ENCODE results near the gene FCER1G. TPM values are rescaled to one million over a fixed set of nuclear protein-coding genes. Genes with fewer than 3 reads are reported as not detected.

The FCER1G gene
- total and polyA plus RNA-seq, 2 of the 8 experiments (the other 6 are each of a cell fraction or from before 2014, with no cell fraction given): 1.6 TPM; not detected in 1

DNA sequence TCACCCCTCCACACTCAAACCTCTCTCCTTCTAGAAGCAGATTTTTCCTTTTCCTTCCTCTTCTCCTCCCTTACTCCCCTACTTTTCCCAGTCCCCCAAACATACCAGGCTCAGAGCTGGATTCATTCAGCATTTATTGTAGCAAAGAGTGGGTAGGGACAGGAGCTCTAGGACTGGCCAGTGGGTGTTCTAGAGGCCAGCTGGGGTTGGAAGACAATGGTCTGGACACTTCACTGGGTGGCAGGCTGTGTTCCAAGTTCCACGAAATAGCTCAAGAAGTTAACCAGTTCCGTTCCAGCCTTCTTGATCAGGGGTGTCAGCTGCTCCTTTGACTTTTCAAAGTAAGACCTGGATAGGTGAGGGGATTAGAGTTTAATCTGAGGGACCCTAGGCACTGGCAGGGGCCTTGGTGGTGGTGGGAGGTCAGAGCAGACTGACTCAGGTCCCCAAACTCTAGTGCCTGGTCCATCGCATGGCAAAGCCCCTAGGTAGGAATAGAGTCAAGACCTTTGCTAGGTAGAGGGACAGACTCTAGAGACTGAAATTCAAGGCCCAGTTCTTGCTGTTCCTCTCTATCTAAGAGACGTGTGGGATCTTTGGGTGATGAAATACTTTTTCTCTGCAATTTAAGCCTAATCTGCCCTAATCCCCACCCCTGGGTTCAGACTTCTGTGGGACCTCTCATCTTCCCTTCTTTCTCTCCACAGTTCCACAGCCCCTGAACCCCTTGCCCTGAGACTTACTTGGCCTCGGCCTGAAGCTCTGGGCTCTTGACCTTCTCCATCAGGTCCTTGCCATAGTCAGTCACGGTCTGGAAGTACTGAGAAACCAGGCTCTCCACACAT lies 7.3 kb downstream of the FCER1G start (continued):
- TF ChIP-seq SIX5 (IDR thresholded peaks at IDR 0.05; ENCODE audit: low read depth, low read length) (no peak), SUZ12 (IDR thresholded peaks at IDR 0.05; ENCODE audit: low read length) (no peak), JUND (IDR thresholded peaks at IDR 0.05; ENCODE audit: low read length) (no peak), CTBP2 (IDR thresholded peaks at IDR 0.05; ENCODE audit: borderline replicate concordance, insufficient read depth, insufficient read length, low read length) (no peak)
- TF ChIP-seq, protein P1, sequence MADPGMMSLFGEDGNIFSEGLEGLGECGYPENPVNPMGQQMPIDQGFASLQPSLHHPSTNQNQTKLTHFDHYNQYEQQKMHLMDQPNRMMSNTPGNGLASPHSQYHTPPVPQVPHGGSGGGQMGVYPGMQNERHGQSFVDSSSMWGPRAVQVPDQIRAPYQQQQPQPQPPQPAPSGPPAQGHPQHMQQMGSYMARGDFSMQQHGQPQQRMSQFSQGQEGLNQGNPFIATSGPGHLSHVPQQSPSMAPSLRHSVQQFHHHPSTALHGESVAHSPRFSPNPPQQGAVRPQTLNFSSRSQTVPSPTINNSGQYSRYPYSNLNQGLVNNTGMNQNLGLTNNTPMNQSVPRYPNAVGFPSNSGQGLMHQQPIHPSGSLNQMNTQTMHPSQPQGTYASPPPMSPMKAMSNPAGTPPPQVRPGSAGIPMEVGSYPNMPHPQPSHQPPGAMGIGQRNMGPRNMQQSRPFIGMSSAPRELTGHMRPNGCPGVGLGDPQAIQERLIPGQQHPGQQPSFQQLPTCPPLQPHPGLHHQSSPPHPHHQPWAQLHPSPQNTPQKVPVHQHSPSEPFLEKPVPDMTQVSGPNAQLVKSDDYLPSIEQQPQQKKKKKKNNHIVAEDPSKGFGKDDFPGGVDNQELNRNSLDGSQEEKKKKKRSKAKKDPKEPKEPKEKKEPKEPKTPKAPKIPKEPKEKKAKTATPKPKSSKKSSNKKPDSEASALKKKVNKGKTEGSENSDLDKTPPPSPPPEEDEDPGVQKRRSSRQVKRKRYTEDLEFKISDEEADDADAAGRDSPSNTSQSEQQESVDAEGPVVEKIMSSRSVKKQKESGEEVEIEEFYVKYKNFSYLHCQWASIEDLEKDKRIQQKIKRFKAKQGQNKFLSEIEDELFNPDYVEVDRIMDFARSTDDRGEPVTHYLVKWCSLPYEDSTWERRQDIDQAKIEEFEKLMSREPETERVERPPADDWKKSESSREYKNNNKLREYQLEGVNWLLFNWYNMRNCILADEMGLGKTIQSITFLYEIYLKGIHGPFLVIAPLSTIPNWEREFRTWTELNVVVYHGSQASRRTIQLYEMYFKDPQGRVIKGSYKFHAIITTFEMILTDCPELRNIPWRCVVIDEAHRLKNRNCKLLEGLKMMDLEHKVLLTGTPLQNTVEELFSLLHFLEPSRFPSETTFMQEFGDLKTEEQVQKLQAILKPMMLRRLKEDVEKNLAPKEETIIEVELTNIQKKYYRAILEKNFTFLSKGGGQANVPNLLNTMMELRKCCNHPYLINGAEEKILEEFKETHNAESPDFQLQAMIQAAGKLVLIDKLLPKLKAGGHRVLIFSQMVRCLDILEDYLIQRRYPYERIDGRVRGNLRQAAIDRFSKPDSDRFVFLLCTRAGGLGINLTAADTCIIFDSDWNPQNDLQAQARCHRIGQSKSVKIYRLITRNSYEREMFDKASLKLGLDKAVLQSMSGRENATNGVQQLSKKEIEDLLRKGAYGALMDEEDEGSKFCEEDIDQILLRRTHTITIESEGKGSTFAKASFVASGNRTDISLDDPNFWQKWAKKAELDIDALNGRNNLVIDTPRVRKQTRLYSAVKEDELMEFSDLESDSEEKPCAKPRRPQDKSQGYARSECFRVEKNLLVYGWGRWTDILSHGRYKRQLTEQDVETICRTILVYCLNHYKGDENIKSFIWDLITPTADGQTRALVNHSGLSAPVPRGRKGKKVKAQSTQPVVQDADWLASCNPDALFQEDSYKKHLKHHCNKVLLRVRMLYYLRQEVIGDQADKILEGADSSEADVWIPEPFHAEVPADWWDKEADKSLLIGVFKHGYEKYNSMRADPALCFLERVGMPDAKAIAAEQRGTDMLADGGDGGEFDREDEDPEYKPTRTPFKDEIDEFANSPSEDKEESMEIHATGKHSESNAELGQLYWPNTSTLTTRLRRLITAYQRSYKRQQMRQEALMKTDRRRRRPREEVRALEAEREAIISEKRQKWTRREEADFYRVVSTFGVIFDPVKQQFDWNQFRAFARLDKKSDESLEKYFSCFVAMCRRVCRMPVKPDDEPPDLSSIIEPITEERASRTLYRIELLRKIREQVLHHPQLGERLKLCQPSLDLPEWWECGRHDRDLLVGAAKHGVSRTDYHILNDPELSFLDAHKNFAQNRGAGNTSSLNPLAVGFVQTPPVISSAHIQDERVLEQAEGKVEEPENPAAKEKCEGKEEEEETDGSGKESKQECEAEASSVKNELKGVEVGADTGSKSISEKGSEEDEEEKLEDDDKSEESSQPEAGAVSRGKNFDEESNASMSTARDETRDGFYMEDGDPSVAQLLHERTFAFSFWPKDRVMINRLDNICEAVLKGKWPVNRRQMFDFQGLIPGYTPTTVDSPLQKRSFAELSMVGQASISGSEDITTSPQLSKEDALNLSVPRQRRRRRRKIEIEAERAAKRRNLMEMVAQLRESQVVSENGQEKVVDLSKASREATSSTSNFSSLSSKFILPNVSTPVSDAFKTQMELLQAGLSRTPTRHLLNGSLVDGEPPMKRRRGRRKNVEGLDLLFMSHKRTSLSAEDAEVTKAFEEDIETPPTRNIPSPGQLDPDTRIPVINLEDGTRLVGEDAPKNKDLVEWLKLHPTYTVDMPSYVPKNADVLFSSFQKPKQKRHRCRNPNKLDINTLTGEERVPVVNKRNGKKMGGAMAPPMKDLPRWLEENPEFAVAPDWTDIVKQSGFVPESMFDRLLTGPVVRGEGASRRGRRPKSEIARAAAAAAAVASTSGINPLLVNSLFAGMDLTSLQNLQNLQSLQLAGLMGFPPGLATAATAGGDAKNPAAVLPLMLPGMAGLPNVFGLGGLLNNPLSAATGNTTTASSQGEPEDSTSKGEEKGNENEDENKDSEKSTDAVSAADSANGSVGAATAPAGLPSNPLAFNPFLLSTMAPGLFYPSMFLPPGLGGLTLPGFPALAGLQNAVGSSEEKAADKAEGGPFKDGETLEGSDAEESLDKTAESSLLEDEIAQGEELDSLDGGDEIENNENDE (IDR thresholded peaks at IDR 0.05; ENCODE audit: insufficient replicate concordance, low read length): no peak
